ENCODE data around the gene FBN1. TPM values are rescaled to one million over a fixed set of nuclear protein-coding genes. Genes with fewer than 3 reads are reported as not detected.
A peak's percentile ranks its signal among the peaks of the same experiment; 100 is the strongest.

Gene FBN1
- total RNA-seq, 1 donor from 2014 or later = 439 TPM

DNA sequence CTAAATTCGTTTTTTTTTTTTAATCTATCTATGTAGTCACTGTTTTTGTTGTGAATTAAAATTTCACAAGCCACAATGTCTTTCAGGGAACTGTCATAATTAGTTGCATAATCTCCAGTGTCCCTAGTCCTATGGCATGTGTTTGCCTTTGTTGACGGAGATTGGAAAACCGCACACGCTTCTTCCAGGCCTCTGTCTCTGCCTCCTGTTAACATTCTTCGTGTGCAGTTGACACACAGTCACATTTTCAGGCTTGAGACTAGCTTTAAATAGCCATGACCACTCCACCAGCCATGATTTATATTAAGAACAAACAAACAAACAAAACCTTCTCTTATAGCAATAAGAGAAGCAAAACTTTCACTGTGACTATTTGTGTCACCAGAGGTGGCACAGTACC lies 174.4 kb downstream of the FBN1 start:
- H3K27ac ChIP-seq (ENCODE audit: low read depth, low read length) = peak overlapping the region; percentile 19
- H3K4me1 ChIP-seq (ENCODE audit: control insufficient read depth in 3 of 3, insufficient read depth in 3 of 3, low read length in 3 of 3) = peaks cover 0 to 2% (median 0%) of the 10 kb centered on the region in 3 donors
- no peak overlapping the region for H3K4me3 ChIP-seq (ENCODE audit: low read length in 3 of 3)
- peaks cover 0 to 27% (median 12%) of the 10 kb centered on the region in 3 donors for H3K36me3 ChIP-seq (ENCODE audit: control insufficient read depth in 3 of 3, insufficient read depth in 3 of 3, low read length in 3 of 3)
- H3K9me3 ChIP-seq (ENCODE audit: control insufficient read depth in 3 of 3, low read length in 3 of 3) = no peaks in the 10 kb centered on the region
- H3K9ac ChIP-seq (ENCODE audit: low read depth in 1 of 3, low read length in 3 of 3) = no peak overlapping the region
- H3K27me3 ChIP-seq (ENCODE audit: control insufficient read depth in 3 of 3, insufficient read depth in 3 of 3, low read length in 3 of 3) = no peaks in the 10 kb centered on the region

DNA sequence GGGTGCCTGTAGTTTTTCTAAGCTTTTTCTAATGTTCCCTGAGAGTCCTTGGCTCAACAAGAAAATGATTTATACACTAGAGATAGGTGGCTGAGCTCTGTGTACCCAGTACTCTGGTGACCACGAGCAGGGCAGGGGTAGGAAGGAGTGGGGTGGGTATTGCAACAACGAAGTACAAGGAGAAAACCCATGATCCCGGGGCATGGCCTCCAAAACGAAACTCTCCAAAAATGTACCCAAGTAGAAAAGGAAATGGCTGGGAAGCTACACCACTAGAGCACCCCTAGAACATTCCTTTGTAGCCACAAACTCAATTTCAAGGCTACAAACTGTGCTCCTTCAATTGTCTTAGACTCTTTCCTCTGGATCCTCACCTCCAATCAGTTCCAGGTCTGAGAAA lies 175.4 kb downstream of the FBN1 start:
- no peaks in the 10 kb centered on the region for H3K27me3 ChIP-seq (ENCODE audit: control insufficient read depth in 3 of 3, insufficient read depth in 3 of 3, low read length in 3 of 3)
- H3K9me3 ChIP-seq (ENCODE audit: control insufficient read depth in 3 of 3, low read length in 3 of 3) = no peaks in the 10 kb centered on the region
- no peak overlapping the region for H3K9ac ChIP-seq (ENCODE audit: low read depth in 1 of 3, low read length in 3 of 3)
- H3K4me3 ChIP-seq (ENCODE audit: low read length in 3 of 3) = no peak overlapping the region
- H3K36me3 ChIP-seq (ENCODE audit: control insufficient read depth in 3 of 3, insufficient read depth in 3 of 3, low read length in 3 of 3) = peaks cover 4 to 33% (median 12%) of the 10 kb centered on the region in 3 donors
- no peak overlapping the region for H3K27ac ChIP-seq (ENCODE audit: low read depth, low read length)
- peaks cover 0 to 5% (median 0%) of the 10 kb centered on the region in 3 donors for H3K4me1 ChIP-seq (ENCODE audit: control insufficient read depth in 3 of 3, insufficient read depth in 3 of 3, low read length in 3 of 3)

DNA sequence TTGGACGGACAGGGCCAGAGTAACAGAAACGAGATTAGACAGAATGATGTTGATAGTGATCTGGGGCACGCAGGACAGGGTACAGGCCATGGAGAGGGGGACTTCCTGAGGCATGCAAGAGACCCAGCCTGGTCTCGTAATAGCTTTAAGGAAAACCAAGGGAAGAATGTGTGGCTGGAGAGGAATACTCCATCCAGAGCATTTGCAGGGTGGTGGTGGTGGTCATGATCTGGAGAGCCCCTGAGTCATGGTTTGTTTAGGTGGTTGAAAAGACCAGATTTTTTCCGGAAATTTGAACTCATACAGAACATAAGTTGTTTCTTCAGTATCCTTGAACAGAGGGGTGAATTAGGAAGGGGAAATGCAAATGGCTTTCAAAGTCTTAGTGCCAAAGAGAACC lies 175.8 kb downstream of the FBN1 start:
- Histone ChIP-seq H3K4me1 (ENCODE audit: control insufficient read depth in 3 of 3, insufficient read depth in 3 of 3, low read length in 3 of 3) (peaks cover 0 to 5% (median 0%) of the 10 kb centered on the region in 3 donors), H3K9me3 (ENCODE audit: control insufficient read depth in 3 of 3, low read length in 3 of 3) (no peaks in the 10 kb centered on the region), H3K27me3 (ENCODE audit: control insufficient read depth in 3 of 3, insufficient read depth in 3 of 3, low read length in 3 of 3) (no peaks in the 10 kb centered on the region), H3K27ac (ENCODE audit: low read depth, low read length) (no peak overlapping the region), H3K4me3 (ENCODE audit: low read length in 3 of 3) (no peak overlapping the region), H3K36me3 (ENCODE audit: control insufficient read depth in 3 of 3, insufficient read depth in 3 of 3, low read length in 3 of 3) (peaks cover 4 to 37% (median 12%) of the 10 kb centered on the region in 3 donors), H3K9ac (ENCODE audit: low read depth in 1 of 3, low read length in 3 of 3) (no peak overlapping the region)

DNA sequence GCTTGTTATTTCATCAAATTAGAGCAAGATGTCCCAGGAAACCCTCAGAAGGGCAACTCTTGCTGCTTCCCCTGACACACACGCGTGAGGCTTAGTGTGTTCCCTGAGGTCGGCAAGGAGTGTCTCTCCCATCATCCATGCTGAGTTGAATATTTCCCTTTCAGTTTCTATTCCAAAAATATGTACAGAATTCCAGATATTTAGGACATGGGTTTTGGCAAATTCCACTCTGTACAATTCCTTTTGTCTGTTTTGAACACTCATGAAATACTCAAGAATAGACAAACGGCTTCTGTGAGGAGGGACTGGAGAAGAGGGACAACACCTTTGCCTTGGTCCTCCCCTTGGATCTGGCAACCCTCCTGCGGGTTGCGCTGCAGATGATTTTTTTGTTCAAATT lies 176.2 kb downstream of the FBN1 start:
- no peaks in the 10 kb centered on the region for H3K9me3 ChIP-seq (ENCODE audit: control insufficient read depth in 3 of 3, low read length in 3 of 3)

DNA sequence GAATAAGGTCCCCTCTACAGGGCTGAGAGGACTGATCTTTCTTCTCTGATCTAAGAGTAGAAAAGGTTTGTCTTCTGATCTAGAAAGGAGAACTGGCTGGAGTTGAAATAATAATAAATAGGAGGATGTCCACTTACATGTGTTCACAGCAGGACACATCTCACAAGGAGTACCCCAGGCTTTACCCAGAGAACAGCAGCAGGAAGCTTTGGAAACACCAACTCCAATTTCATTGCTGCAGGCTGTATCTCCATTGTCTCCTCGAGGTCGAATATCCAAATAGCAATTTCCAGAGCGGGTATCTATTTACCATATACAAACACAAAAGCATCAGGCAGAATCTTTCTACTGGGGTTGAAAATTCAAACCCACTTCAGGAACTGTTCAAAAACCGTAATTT lies 177.7 kb downstream of the FBN1 start:
- H3K4me3 ChIP-seq (ENCODE audit: low read length in 3 of 3) = no peak overlapping the region
- H3K9me3 ChIP-seq (ENCODE audit: control insufficient read depth in 3 of 3, low read length in 3 of 3) = no peaks in the 10 kb centered on the region
- no peaks in the 10 kb centered on the region for H3K27me3 ChIP-seq (ENCODE audit: control insufficient read depth in 3 of 3, insufficient read depth in 3 of 3, low read length in 3 of 3)
- H3K4me1 ChIP-seq (ENCODE audit: control insufficient read depth in 3 of 3, insufficient read depth in 3 of 3, low read length in 3 of 3) = peaks cover 0 to 5% (median 0%) of the 10 kb centered on the region in 3 donors
- H3K27ac ChIP-seq (ENCODE audit: low read depth, low read length) = no peak overlapping the region
- H3K9ac ChIP-seq (ENCODE audit: low read depth in 1 of 3, low read length in 3 of 3) = no peak overlapping the region
- peaks cover 4 to 40% (median 12%) of the 10 kb centered on the region in 3 donors for H3K36me3 ChIP-seq (ENCODE audit: control insufficient read depth in 3 of 3, insufficient read depth in 3 of 3, low read length in 3 of 3)

More for the DNA sequence above, 176.2 kb downstream of the FBN1 start:
- peaks cover 4 to 40% (median 12%) of the 10 kb centered on the region in 3 donors for H3K36me3 ChIP-seq (ENCODE audit: control insufficient read depth in 3 of 3, insufficient read depth in 3 of 3, low read length in 3 of 3)
- H3K27ac ChIP-seq (ENCODE audit: low read depth, low read length) = no peak overlapping the region
- peaks cover 0 to 5% (median 0%) of the 10 kb centered on the region in 3 donors for H3K4me1 ChIP-seq (ENCODE audit: control insufficient read depth in 3 of 3, insufficient read depth in 3 of 3, low read length in 3 of 3)
- no peak overlapping the region for H3K4me3 ChIP-seq (ENCODE audit: low read length in 3 of 3)
- no peak overlapping the region for H3K9ac ChIP-seq (ENCODE audit: low read depth in 1 of 3, low read length in 3 of 3)
- H3K27me3 ChIP-seq (ENCODE audit: control insufficient read depth in 3 of 3, insufficient read depth in 3 of 3, low read length in 3 of 3) = no peaks in the 10 kb centered on the region

DNA sequence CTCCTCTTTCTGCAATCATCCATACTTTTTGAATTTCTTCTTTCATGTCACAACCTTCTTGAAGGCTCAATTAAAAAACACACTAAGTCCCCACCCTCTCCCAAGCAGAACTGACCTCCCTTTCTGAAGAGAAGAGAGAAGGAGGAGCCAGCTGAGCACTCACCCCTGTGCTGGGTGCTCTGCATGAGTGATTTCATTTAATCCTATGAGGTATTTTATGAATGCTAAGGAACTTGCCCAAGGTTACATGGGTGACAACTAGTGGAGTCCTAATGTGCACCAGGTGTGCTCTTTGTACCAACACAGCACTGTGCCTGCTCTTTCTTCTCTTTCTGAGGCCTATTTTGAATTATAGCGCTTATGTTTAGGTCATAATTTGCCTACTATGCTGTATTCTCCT lies 178.7 kb downstream of the FBN1 start:
- Histone ChIP-seq H3K27ac (ENCODE audit: low read depth, low read length) (no peak overlapping the region), H3K36me3 (ENCODE audit: control insufficient read depth in 3 of 3, insufficient read depth in 3 of 3, low read length in 3 of 3) (peaks cover 4 to 38% (median 8%) of the 10 kb centered on the region in 3 donors)

GRCh38 chr15:48466079-48466478 lies 179.4 kb downstream of the FBN1 start:
- no peaks in the 10 kb centered on the region for H3K27me3 ChIP-seq (ENCODE audit: control insufficient read depth in 3 of 3, insufficient read depth in 3 of 3, low read length in 3 of 3)
- no peak overlapping the region for H3K9ac ChIP-seq (ENCODE audit: low read depth in 1 of 3, low read length in 3 of 3)
- H3K4me3 ChIP-seq (ENCODE audit: low read length in 3 of 3) = no peak overlapping the region
- no peaks in the 10 kb centered on the region for H3K9me3 ChIP-seq (ENCODE audit: control insufficient read depth in 3 of 3, low read length in 3 of 3)
- no peak overlapping the region for H3K27ac ChIP-seq (ENCODE audit: low read depth, low read length)
- peaks cover 0 to 5% (median 0%) of the 10 kb centered on the region in 3 donors for H3K4me1 ChIP-seq (ENCODE audit: control insufficient read depth in 3 of 3, insufficient read depth in 3 of 3, low read length in 3 of 3)
- H3K36me3 ChIP-seq (ENCODE audit: control insufficient read depth in 3 of 3, insufficient read depth in 3 of 3, low read length in 3 of 3) = peaks cover 4 to 37% (median 8%) of the 10 kb centered on the region in 3 donors

More for the DNA sequence above, 178.7 kb downstream of the FBN1 start:
- H3K9me3 ChIP-seq (ENCODE audit: control insufficient read depth in 3 of 3, low read length in 3 of 3) = no peaks in the 10 kb centered on the region
- no peaks in the 10 kb centered on the region for H3K27me3 ChIP-seq (ENCODE audit: control insufficient read depth in 3 of 3, insufficient read depth in 3 of 3, low read length in 3 of 3)
- peaks cover 0 to 5% (median 0%) of the 10 kb centered on the region in 3 donors for H3K4me1 ChIP-seq (ENCODE audit: control insufficient read depth in 3 of 3, insufficient read depth in 3 of 3, low read length in 3 of 3)
- H3K4me3 ChIP-seq (ENCODE audit: low read length in 3 of 3) = no peak overlapping the region
- H3K9ac ChIP-seq (ENCODE audit: low read depth in 1 of 3, low read length in 3 of 3) = no peak overlapping the region

GRCh38 chr15:48465410-48465809 lies 180.1 kb downstream of the FBN1 start:
- H3K36me3 ChIP-seq (ENCODE audit: control insufficient read depth in 3 of 3, insufficient read depth in 3 of 3, low read length in 3 of 3) = peaks cover 4 to 36% (median 8%) of the 10 kb centered on the region in 3 donors
- H3K9ac ChIP-seq (ENCODE audit: low read depth in 1 of 3, low read length in 3 of 3) = no peak overlapping the region
- H3K27ac ChIP-seq (ENCODE audit: low read depth, low read length) = no peak overlapping the region
- H3K27me3 ChIP-seq (ENCODE audit: control insufficient read depth in 3 of 3, insufficient read depth in 3 of 3, low read length in 3 of 3) = no peaks in the 10 kb centered on the region
- H3K4me1 ChIP-seq (ENCODE audit: control insufficient read depth in 3 of 3, insufficient read depth in 3 of 3, low read length in 3 of 3) = peaks cover 0 to 5% (median 0%) of the 10 kb centered on the region in 3 donors
- no peaks in the 10 kb centered on the region for H3K9me3 ChIP-seq (ENCODE audit: control insufficient read depth in 3 of 3, low read length in 3 of 3)
- H3K4me3 ChIP-seq (ENCODE audit: low read length in 3 of 3) = no peak overlapping the region

- Histone ChIP-seq H3K36me3 (ENCODE audit: control insufficient read depth in 3 of 3, insufficient read depth in 3 of 3, low read length in 3 of 3) (peaks cover 4 to 37% (median 4%) of the 10 kb centered on the region in 3 donors), H3K4me1 (ENCODE audit: control insufficient read depth in 3 of 3, insufficient read depth in 3 of 3, low read length in 3 of 3) (peaks cover 0 to 7% (median 0%) of the 10 kb centered on the region in 3 donors), H3K27ac (ENCODE audit: low read depth, low read length) (no peak overlapping the region), H3K9ac (ENCODE audit: low read depth in 1 of 3, low read length in 3 of 3) (no peak overlapping the region), H3K4me3 (ENCODE audit: low read length in 3 of 3) (no peak overlapping the region), H3K9me3 (ENCODE audit: control insufficient read depth in 3 of 3, low read length in 3 of 3) (no peaks in the 10 kb centered on the region), H3K27me3 (ENCODE audit: control insufficient read depth in 3 of 3, insufficient read depth in 3 of 3, low read length in 3 of 3) (no peaks in the 10 kb centered on the region)
Measured at GRCh38 chr15:48463366-48463880, 182.1 kb downstream of the FBN1 start.

DNA sequence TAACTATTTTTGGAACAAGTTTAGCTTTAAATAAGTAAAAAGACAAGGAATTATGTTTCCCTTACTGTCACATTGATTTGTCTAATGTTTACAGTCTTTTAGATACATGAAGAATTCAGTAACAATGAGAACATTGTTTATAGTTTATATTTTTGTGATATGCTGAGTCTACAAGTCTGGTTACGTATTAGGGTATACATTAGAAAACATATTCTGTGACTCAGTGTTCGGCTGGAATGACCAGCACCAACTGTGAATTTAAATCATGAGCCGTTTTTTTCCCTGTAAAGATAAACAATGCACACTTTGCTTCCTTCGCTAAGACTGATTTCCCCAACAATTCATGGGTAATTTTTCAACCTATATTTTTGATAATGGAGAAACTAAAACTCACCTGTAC lies 182.8 kb downstream of the FBN1 start:
- peaks cover 4 to 33% (median 4%) of the 10 kb centered on the region in 3 donors for H3K36me3 ChIP-seq (ENCODE audit: control insufficient read depth in 3 of 3, insufficient read depth in 3 of 3, low read length in 3 of 3)

More for the DNA sequence above, 182.8 kb downstream of the FBN1 start:
- Histone ChIP-seq H3K27ac (ENCODE audit: low read depth, low read length) (no peak overlapping the region), H3K9me3 (ENCODE audit: control insufficient read depth in 3 of 3, low read length in 3 of 3) (no peaks in the 10 kb centered on the region), H3K9ac (ENCODE audit: low read depth in 1 of 3, low read length in 3 of 3) (no peak overlapping the region), H3K4me1 (ENCODE audit: control insufficient read depth in 3 of 3, insufficient read depth in 3 of 3, low read length in 3 of 3) (peaks cover 0 to 7% (median 0%) of the 10 kb centered on the region in 3 donors), H3K4me3 (ENCODE audit: low read length in 3 of 3) (no peak overlapping the region), H3K27me3 (ENCODE audit: control insufficient read depth in 3 of 3, insufficient read depth in 3 of 3, low read length in 3 of 3) (no peaks in the 10 kb centered on the region)
